GM12878 (cell line): ENCODE data around the gene AGMAT. TPM values are rescaled to one million over a fixed set of nuclear protein-coding genes. Genes with fewer than 3 reads are reported as not detected.
A peak's percentile ranks its signal among the peaks of the same experiment; 100 is the strongest.

Experiments
- BACH1 ChIP-seq: fragments of 450-650 bp; IDR thresholded peaks from 2 replicates; pipeline ENCODE4 v1.6.1; 2017; ENCODE audit warnings: mild to moderate bottlenecking, borderline replicate concordance
- JUNB ChIP-seq: IDR thresholded peaks from 2 replicates; pipeline ENCODE4 v1.6.1; 2016; ENCODE audit warnings: antibody characterized with exemption, mild to moderate bottlenecking
- polyA plus RNA-seq, 11 experiments: library from polyadenylated mRNA; depleted of rRNA in 4 of 11; unstranded in 6 of 11; stranded (reverse) in 5 of 11; fragments of >200 nt; fragmentation: Nextera tagmentation in 4 of 11; fragmentation: Illumina TruSeq in 1 of 11; extraction: Ambion mirVana in 4 of 11; extraction: Trizol in 1 of 11; gene quantifications; 1 replicate in 1 of 11; 2 replicates in 10 of 11; pipeline versions ENCODE4 v1.2.1 to v1.2.3, GENCODE V29; 2011 to 2016; ENCODE audit warnings: inconsistent platforms in 2 of 11, missing spikeins in 2 of 11, low read depth in 1 of 11
- total RNA-seq, 4 experiments: library from RNA; depleted of rRNA in 3 of 4; stranded (reverse); fragments of >200 nt in 3 of 4; fragmentation: Illumina TruSeq in 1 of 4; extraction: Trizol in 1 of 4; gene quantifications; 2 replicates each; pipeline versions ENCODE4 v1.2.1 to v1.2.3, GENCODE V29; 2013 to 2021
- TF ChIP-seq, protein P1 (sequence below): fragments of 450-650 bp; IDR thresholded peaks from 2 replicates; pipeline ENCODE4 v1.6.1; 2016; ENCODE audit warnings: mild to moderate bottlenecking
- TF ChIP-seq, protein P2 (sequence below): fragments of 450-650 bp; IDR thresholded peaks from 2 replicates; pipeline ENCODE4 v1.6.1; 2017; ENCODE audit warnings: mild to moderate bottlenecking, moderate library complexity
- TF ChIP-seq, protein P3 (sequence below): fragments of 450-650 bp; formaldehyde crosslinking; IDR thresholded peaks from 2 replicates; pipeline ENCODE4 v1.4.0; 2022; ENCODE audit warnings: mild to moderate bottlenecking, moderate library complexity
- TF ChIP-seq, protein P4 (sequence below): fragments of 450-650 bp; IDR thresholded peaks from 2 replicates; pipeline ENCODE4 v1.6.1; 2017; ENCODE audit warnings: mild to moderate bottlenecking

The AGMAT gene
- total and polyA plus RNA-seq, 10 of the 15 experiments (the other 5 are each of a cell fraction or from before 2014, with no cell fraction given), result 0.47 to 7.9 (median 4.7) TPM

DNA sequence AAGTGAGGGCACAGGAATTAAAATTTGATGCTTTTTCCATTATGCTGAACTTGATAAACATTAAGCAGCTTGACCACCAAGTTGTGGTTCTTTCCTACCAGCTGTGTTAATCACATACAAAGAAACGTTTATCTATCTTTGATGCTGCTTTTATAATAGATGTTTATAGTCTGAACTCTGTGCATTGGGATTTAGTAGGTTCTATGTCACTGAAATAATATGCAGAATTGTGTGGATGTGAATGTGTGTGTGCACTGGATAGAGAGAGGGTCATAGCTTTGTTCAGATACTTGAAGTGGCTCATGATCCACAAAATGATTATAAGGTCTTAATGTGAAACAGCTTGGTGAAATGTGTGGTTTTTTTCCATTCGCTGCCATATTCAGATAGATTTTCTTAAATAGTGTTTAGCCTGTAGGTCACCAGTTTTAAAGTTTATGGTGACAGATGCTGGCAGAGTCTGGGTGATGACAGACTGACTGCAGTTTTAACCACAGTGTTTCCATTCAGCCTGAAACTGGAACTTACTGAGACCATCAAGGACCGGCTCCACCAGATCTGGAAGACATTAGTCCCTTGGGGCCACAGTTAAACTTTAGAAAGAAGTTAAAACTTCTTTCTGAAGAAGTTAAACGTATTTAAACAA, 42.6 kb upstream of the AGMAT start (continued):
- TF ChIP-seq, protein P1, sequence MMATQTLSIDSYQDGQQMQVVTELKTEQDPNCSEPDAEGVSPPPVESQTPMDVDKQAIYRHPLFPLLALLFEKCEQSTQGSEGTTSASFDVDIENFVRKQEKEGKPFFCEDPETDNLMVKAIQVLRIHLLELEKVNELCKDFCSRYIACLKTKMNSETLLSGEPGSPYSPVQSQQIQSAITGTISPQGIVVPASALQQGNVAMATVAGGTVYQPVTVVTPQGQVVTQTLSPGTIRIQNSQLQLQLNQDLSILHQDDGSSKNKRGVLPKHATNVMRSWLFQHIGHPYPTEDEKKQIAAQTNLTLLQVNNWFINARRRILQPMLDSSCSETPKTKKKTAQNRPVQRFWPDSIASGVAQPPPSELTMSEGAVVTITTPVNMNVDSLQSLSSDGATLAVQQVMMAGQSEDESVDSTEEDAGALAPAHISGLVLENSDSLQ, result peak; percentile 58; the same call in 1 of the 2 replicates
- TF ChIP-seq, protein P2, sequence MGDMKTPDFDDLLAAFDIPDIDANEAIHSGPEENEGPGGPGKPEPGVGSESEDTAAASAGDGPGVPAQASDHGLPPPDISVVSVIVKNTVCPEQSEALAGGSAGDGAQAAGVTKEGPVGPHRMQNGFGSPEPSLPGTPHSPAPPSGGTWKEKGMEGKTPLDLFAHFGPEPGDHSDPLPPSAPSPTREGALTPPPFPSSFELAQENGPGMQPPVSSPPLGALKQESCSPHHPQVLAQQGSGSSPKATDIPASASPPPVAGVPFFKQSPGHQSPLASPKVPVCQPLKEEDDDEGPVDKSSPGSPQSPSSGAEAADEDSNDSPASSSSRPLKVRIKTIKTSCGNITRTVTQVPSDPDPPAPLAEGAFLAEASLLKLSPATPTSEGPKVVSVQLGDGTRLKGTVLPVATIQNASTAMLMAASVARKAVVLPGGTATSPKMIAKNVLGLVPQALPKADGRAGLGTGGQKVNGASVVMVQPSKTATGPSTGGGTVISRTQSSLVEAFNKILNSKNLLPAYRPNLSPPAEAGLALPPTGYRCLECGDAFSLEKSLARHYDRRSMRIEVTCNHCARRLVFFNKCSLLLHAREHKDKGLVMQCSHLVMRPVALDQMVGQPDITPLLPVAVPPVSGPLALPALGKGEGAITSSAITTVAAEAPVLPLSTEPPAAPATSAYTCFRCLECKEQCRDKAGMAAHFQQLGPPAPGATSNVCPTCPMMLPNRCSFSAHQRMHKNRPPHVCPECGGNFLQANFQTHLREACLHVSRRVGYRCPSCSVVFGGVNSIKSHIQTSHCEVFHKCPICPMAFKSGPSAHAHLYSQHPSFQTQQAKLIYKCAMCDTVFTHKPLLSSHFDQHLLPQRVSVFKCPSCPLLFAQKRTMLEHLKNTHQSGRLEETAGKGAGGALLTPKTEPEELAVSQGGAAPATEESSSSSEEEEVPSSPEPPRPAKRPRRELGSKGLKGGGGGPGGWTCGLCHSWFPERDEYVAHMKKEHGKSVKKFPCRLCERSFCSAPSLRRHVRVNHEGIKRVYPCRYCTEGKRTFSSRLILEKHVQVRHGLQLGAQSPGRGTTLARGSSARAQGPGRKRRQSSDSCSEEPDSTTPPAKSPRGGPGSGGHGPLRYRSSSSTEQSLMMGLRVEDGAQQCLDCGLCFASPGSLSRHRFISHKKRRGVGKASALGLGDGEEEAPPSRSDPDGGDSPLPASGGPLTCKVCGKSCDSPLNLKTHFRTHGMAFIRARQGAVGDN, result no peak
- no peak for TF ChIP-seq JUNB
- TF ChIP-seq, protein P3, sequence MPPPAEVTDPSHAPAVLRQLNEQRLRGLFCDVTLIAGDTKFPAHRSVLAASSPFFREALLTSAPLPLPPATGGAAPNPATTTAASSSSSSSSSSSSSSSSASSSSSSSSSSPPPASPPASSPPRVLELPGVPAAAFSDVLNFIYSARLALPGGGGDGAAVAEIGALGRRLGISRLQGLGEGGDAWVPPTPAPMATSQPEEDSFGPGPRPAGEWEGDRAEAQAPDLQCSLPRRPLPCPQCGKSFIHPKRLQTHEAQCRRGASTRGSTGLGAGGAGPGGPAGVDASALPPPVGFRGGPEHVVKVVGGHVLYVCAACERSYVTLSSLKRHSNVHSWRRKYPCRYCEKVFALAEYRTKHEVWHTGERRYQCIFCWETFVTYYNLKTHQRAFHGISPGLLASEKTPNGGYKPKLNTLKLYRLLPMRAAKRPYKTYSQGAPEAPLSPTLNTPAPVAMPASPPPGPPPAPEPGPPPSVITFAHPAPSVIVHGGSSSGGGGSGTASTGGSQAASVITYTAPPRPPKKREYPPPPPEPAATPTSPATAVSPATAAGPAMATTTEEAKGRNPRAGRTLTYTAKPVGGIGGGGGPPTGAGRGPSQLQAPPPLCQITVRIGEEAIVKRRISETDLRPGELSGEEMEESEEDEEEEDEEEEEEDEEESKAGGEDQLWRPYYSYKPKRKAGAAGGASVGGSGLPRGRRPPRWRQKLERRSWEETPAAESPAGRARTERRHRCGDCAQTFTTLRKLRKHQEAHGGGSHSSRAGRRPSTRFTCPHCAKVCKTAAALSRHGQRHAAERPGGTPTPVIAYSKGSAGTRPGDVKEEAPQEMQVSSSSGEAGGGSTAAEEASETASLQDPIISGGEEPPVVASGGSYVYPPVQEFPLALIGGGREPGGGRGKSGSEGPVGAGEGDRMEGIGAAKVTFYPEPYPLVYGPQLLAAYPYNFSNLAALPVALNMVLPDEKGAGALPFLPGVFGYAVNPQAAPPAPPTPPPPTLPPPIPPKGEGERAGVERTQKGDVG (CRISPR knock-in tag), result no peak
- TF ChIP-seq, protein P4, sequence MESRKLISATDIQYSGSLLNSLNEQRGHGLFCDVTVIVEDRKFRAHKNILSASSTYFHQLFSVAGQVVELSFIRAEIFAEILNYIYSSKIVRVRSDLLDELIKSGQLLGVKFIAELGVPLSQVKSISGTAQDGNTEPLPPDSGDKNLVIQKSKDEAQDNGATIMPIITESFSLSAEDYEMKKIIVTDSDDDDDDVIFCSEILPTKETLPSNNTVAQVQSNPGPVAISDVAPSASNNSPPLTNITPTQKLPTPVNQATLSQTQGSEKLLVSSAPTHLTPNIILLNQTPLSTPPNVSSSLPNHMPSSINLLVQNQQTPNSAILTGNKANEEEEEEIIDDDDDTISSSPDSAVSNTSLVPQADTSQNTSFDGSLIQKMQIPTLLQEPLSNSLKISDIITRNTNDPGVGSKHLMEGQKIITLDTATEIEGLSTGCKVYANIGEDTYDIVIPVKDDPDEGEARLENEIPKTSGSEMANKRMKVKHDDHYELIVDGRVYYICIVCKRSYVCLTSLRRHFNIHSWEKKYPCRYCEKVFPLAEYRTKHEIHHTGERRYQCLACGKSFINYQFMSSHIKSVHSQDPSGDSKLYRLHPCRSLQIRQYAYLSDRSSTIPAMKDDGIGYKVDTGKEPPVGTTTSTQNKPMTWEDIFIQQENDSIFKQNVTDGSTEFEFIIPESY, result no peak
- TF ChIP-seq BACH1, result no peak
